Central memory CD4-positive, alpha-beta T cell (primary cell): ENCODE results near the gene POU2F3.
"Not testable (repeated sequence)": the region's sequence is repeated elsewhere in the genome, so short reads cannot be mapped to it uniquely, and the experiment has no call there.

Source experiments
- DNase-seq: peaks from one replicate; pipeline ENCODE4 v3.0.0; 2022

The POU2F3 gene

DNA sequence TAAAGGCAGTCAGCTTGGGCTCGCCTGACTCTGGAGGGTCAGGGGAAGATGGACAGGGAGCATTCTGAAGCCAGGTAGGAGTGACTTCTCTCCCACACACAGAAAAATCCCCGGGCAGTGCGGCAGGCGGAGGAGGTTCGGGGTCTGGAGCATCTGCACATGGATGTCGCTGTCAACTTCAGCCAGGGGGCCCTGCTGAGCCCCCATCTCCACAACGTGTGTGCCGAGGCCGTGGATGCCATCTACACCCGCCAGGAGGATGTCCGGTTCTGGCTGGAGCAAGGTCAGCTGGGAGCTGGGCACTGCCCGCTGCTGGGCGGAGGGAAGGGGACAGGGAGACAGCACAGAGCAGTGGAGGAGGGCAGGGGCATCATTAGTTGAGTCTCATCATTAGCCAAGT is 13.2 kb upstream of the POU2F3 start:
- DNase-seq = no peak

DNA sequence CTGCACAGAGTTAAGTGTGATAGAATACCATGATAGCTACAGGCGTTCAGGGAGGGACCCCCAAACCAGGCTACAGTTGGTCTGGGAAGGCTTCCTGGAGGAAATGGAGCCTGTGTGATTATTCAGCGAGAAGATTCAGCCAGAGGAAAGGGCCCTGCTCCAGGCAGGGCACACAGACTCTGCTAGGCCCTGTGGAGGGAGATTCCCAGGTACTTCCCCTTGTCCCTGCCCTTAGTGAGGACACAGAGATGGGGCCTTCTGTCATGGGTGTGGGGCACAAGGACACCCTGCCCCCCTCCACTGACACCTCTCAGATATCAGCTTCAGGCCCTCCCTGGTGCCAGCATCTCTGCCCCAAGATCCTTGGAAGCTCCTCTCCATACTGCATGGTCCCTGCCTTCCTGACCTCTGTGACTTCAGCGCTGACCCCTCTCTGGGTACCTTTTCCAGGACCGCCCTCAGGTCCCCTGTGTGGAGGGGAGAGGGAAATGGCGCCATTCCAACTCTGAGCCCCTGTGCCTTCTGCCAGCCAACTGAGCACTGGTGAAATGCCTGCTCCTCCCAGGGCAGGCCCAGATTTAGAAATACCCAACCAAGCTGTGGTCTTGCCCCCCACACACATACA is 12.6 kb upstream of the POU2F3 start:
- DNase-seq = no peak

DNA sequence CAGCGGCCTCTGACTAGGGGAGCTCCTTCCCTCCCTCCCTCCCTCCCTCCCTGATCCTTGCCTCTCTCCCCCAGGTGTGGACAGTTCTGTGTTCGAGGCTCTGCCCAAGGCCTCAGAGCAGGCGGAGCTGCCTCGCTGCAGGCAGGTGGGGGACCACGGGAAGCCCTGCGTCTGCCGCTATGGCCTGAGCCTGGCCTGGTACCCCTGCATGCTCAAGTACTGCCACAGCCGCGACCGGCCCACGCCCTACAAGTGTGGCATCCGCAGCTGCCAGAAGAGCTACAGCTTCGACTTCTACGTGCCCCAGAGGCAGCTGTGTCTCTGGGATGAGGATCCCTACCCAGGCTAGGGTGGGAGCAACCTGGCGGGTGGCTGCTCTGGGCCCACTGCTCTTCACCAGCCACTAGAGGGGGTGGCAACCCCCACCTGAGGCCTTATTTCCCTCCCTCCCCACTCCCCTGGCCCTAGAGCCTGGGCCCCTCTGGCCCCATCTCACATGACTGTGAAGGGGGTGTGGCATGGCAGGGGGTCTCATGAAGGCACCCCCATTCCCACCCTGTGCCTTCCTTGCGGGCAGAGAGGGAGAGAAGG is 11.1 kb upstream of the POU2F3 start:
- no peak for DNase-seq

GRCh38 chr11:120229451-120230424 is 10.2 kb upstream of the POU2F3 start:
- DNase-seq = no peak

DNA sequence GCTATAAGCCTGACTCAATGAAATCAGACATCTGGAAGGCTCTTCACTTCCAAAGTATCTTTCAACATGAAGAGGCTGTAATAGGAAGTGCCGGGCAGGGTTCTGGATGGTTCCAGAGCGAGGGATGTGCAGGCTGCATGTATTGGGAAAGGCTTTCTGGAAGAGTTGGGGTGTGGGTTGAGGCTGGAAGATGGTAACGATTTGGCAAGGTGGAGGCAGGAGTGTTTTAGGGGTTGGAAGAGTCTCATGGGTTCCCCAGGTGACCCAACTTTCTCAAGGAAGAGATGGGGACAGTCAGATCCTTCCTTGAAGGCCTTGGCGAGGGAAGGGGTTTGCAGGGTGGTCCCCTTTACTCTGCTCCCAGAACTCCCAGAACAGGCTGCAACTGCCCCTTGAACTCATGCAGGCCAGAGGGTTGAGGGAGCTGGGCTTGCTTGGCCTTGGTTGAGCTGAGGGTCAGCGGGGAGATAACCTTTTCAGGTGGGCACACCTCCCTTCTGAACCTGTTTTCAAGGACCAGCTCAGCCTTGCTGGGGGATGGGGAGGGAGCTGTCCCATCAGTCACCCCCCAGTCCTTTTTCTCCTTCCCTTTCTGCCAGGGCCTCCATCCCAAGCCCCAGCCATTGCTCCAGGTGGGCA is 9.4 kb upstream of the POU2F3 start:
- DNase-seq = no peak

DNA sequence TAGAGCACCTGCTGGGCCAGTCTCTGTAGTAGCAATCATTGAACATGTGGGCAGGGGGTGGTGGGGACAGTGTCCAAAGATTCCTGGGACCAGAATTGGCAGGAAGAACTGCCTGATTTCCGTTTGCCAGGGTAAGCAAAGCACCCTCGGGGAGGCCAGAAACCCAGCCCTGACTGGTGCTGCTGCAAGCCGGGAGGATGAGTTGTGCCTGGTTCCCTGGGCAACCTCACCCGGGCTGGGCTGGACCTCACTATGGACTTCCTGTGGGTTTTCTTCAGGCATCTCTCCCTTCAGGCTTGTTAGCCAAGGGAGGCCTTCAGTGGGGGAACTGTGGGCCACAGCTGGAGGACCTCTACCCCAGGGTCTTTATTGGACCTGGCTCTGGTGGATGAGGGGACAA is 8.0 kb upstream of the POU2F3 start:
- no peak for DNase-seq

DNA sequence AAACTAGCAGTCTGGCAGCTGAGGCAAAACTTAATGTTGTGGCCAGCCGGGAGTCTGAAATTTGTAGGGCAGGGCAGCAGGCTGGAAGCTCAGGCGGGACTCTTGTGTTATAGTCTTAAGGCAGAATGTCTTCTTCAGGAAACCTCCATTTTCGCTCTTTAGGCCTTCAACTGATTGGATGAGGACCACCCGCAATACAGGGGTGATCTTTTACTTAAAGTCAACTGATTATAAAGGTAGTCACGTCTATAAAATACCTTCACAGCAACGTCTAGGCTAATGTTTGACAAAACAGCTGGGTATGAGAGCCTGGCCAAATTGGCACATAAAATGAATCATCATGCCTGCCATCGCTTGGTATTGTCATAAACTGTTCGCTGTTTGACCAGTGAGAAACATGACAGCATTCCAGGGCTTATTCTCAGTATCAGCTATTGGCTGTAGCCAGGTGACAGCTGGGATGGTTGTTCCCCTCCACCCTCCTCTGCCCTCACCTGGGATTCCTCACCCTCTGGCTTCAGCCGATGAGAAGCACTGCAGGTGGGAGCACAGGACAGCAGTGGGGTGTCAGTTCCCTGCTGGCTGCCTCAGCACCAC is 6.6 kb upstream of the POU2F3 start:
- no peak for DNase-seq

GRCh38 chr11:120235024-120235628 is 4.8 kb upstream of the POU2F3 start:
- DNase-seq = peak; percentile 16

DNA sequence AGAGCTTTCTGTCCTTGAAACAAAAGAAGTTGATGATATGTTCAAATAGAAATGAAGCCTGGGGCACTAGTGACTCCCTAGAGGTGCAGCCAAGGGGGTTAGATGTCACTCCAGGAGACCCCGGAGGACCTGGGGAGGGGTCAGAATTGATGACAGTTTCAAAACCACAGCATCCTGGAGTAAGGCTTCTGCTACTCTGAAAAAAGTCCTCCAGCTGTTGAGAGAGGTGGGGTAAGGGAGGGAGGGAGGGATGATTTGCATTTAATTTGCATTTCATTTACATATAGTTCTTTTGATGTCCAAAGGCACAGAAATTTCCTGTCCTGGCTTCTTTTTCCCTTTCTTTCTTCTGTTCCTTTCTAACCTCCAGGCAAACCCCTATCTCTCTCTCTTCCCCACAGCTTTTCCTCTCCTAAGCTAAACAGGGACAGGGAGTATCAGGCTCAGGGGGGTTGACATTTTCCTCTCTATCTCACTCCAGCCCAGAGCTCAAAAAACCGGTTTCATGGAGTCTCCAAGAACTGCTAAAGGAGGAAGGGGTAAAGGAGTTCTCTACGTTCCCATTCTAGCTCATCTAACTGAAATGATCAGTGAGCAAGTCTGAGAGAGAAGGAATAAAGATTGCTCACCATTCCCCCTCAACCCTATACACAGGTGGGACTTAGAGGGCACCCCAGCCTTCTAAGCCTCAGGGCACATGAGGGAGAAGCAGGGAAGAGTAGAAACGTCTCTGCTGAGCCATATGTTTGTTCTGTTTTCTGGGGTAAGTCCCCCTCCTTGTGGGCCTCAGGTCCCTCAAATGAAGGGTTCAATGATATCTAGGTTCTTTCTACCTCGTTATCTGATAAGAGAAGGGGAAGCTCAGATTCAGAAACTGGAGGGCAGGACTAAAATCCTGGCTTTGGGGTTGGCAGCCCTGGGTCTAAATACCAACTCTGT is 3.5 kb upstream of the POU2F3 start:
- DNase-seq = no peak

- DNase-seq = no peak
These were observed 846 bp upstream of the POU2F3 start for GRCh38 chr11:120238968-120239620.

DNA sequence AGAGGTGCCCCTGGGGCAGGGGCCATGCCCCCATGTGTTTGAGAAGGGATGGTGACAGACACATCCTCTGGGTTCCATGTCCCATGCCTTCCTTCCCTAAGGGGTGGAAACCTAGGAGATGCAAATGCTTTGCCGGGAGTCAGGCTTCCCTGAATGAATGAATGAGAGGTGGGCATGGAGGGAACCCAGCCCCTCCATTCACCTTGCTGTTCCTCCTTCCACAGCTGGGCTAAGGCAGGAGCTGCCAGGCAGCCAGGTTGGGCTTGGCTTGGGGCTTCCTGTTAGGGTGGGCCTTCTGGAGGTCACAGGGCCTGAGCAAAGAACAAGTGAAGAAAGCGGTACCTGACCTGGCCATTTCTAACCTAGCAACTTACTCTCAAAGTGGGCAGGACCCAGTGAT is 926 bp downstream of the POU2F3 start:
- DNase-seq = no peak

DNA sequence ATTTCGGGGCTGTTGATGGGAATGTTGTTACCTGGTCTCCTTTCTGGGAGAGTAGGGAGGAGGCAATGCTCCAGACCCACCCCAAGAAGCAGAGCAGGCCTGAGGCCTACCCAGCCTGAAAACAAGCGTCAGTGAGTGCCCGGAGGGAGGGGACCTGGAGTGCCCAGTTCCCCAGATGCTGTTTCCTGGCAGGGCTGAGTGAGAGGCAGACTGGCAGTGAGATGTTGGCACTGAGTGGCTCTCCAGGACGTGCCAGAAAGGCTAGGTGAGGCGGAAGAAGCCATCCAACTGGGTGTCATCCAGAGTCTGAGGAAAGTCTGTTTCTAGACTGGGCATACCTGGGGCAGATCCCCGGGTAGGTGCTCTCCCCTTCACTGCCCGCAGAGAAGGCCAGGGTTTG is 1.3 kb downstream of the POU2F3 start:
- DNase-seq = no peak

GRCh38 chr11:120243221-120243620 is 3.3 kb downstream of the POU2F3 start:
- DNase-seq = no peak

- DNase-seq = no peak
These were observed 4.8 kb downstream of the POU2F3 start for GRCh38 chr11:120244476-120245365.

- DNase-seq = no peak
These were observed 5.5 kb downstream of the POU2F3 start for GRCh38 chr11:120245434-120245833.

DNA sequence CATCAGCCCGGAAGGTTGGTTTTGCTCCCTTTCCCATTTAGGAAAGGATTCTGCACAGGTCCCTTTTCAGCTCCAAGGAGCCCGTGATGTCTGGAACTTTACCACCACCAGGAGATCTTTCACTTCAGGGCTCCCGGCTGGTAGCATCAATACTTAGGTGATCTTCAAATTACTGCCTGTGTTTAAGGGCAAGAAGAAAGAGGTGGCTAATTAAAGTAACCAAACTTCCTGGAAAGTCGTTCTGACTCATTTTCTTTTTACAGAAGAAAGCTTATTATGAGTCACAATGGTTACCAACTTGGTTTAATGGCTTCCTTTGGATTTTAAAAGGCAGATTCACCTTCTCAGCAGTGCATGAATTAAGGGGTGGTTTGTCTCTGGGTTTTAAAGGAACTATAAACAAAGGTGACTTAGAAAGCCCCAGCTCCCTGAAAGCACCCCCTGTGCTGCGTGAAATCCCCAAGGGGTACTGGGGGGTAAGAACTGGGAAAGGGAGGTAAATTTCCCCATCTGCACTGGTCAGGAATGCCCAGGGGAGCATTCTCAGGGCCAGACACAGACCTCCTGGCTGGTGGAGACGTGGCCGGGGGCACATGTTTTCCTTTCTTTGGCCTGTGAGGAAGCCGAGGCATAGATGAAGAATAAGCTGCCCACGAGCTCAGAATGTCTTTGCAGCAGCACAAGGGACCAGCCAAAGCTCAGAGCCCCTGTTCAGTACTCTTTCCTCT is 8.8 kb downstream of the POU2F3 start:
- no peak for DNase-seq

DNA sequence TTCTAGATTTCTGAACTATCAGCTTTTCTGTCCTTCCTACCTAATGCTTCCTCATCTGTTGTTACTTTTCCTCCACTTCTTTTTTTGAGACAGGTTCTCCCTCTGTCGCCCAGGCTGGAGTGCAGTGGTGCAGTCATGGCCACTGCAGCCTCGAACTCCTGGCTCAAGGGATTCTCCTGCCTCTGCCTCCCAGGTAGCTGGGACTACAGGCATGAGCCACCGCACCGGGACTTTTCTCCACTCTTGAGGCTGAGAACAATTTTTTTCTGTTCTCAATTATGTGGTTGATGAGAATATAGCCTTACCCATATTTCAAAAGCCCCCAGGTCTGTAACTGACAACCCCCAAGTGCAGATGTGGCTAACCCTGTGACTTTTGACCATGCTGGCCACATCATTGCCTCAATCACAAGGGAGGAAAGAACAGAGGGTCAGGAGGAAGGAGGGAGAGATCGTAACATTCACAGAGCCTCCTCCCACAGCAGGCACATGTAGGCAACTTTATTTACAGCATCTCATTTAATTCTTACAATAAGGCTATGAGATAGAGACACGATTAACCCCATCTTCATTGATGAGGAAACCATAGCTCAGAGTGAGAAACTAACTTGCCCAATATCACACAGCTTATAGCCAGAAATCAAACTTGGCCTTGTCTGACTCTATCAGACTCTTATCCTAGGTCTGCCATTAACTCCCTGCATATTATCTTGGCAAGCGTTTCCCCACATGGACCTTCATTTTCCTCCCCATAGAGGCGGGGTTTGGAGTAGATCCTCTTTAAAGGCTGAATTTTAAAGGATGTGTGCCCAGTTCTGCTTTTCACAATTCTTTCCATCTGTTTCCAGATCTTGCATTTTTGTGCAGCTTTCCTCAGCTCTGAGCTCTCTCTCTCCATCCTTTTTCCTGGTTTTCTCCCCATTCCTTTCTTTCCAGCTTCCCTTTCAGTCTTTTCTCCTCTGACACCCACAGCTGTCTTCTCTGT is 9.6 kb downstream of the POU2F3 start:
- no peak for DNase-seq

- DNase-seq = not testable (repeated sequence)
These were observed 13.4 kb downstream of the POU2F3 start for GRCh38 chr11:120253377-120253776.
